MM.1S (cell line): ENCODE data around the gene AMPH.

ENCODE experiments used
- DNase-seq: peaks from one replicate; pipeline ENCODE4 v3.0.0-alpha.2; 2015
- H2AFZ ChIP-seq: fragments of 300-600 bp; sonication (generic); 2 replicates; pipeline ENCODE4 v1.6.0; 2016; ENCODE audit warnings: antibody characterized with exemption, low read length
- H3F3A ChIP-seq: fragments of 300-600 bp; sonication (generic); 2 replicates; pipeline ENCODE4 v1.6.1; 2016; ENCODE audit warnings: mild to moderate bottlenecking, antibody characterized with exemption, low read length, moderate library complexity, mixed read lengths; ENCODE audit not compliant: insufficient read depth
- H3K27ac ChIP-seq: fragments of 300-600 bp; sonication (generic); 2 replicates; pipeline ENCODE4 v1.5.1; 2016; ENCODE audit warnings: mild to moderate bottlenecking, low read length
- H3K27me3 ChIP-seq: fragments of 300-600 bp; sonication (generic); replicated peaks from 2 replicates; pipeline ENCODE4 v1.6.0; 2016; ENCODE audit warnings: low read length; ENCODE audit not compliant: insufficient read depth
- H3K36me3 ChIP-seq: fragments of 300-600 bp; sonication (generic); replicated peaks from 2 replicates; pipeline ENCODE4 v1.6.1; 2016; ENCODE audit warnings: mild to moderate bottlenecking, low read length, mixed read lengths; ENCODE audit not compliant: insufficient read depth
- H3K4me1 ChIP-seq: fragments of 300-600 bp; sonication (generic); 2 replicates; pipeline ENCODE4 v1.6.1; 2016; ENCODE audit warnings: low read length, mixed read lengths
- H3K4me2 ChIP-seq: fragments of 300-600 bp; sonication (generic); 2 replicates; pipeline ENCODE4 v1.6.0; 2016; ENCODE audit warnings: low read depth, low read length
- H3K4me3 ChIP-seq: fragments of 300-600 bp; sonication (generic); 2 replicates; pipeline ENCODE4 v1.5.1; 2016; ENCODE audit warnings: low read length, mixed read lengths
- H3K79me2 ChIP-seq: fragments of 300-600 bp; sonication (generic); 2 replicates; pipeline ENCODE4 v1.6.1; 2016; ENCODE audit warnings: mixed run types, low read length, mixed read lengths
- H3K9ac ChIP-seq: fragments of 300-600 bp; sonication (generic); 2 replicates; pipeline ENCODE4 v1.6.1; 2016; ENCODE audit warnings: low read length, mixed read lengths
- H3K9me2 ChIP-seq: fragments of 300-600 bp; sonication (generic); replicated peaks from 2 replicates; pipeline ENCODE4 v1.6.1; 2016; ENCODE audit warnings: mild to moderate bottlenecking, low read length, mixed read lengths; ENCODE audit not compliant: insufficient read depth
- H3K9me3 ChIP-seq: fragments of 300-600 bp; sonication (generic); replicated peaks from 2 replicates; pipeline ENCODE4 v1.6.1; 2016; ENCODE audit warnings: mild to moderate bottlenecking, low read length, mixed read lengths; ENCODE audit not compliant: insufficient read depth
- H4K20me1 ChIP-seq: fragments of 300-600 bp; sonication (generic); 2 replicates; pipeline ENCODE4 v1.6.1; 2016; ENCODE audit warnings: mild to moderate bottlenecking, low read length, moderate library complexity, mixed read lengths; ENCODE audit not compliant: insufficient read depth
- EZH2 ChIP-seq: fragments of 300-600 bp; sonication (generic); optimal IDR thresholded peaks from 2 replicates; pipeline ENCODE3; 2017; ENCODE audit warnings: low read depth, mild to moderate bottlenecking, antibody characterized with exemption, low read length, mixed read lengths
- EZH2phosphoT487 ChIP-seq: fragments of 300-600 bp; sonication (generic); IDR thresholded peaks from 2 replicates; pipeline ENCODE4 v1.6.1; 2018; ENCODE audit warnings: antibody characterized with exemption, low read length
- TF ChIP-seq, protein P1 (sequence below): fragments of 300-600 bp; sonication (generic); IDR thresholded peaks from 2 replicates; pipeline ENCODE4 v1.5.1; 2016; ENCODE audit warnings: antibody characterized with exemption, low read length, mixed read lengths

The AMPH gene

GRCh38 chr7:38411404-38411803 is 219.8 kb downstream of the AMPH start:
- peak; percentile 30 for DNase-seq
- H3F3A ChIP-seq, result no peaks in the 10 kb centered on the region
- no peak overlapping the region for H3K4me2 ChIP-seq
- H3K79me2 ChIP-seq, result no peaks in the 10 kb centered on the region
- no peaks in the 10 kb centered on the region for H3K9me3 ChIP-seq
- no peaks in the 10 kb centered on the region for H3K36me3 ChIP-seq
- H2AFZ ChIP-seq, result no peak overlapping the region
- H3K27ac ChIP-seq, result no peak overlapping the region
- no peaks in the 10 kb centered on the region for H3K27me3 ChIP-seq
- H3K4me3 ChIP-seq, result no peak overlapping the region
- H3K9me2 ChIP-seq, result no peaks in the 10 kb centered on the region
- peaks cover 3% of the 10 kb centered on the region for H3K4me1 ChIP-seq
- no peaks in the 10 kb centered on the region for H4K20me1 ChIP-seq
- no peak for TF ChIP-seq EZH2phosphoT487
- TF ChIP-seq, protein P1, sequence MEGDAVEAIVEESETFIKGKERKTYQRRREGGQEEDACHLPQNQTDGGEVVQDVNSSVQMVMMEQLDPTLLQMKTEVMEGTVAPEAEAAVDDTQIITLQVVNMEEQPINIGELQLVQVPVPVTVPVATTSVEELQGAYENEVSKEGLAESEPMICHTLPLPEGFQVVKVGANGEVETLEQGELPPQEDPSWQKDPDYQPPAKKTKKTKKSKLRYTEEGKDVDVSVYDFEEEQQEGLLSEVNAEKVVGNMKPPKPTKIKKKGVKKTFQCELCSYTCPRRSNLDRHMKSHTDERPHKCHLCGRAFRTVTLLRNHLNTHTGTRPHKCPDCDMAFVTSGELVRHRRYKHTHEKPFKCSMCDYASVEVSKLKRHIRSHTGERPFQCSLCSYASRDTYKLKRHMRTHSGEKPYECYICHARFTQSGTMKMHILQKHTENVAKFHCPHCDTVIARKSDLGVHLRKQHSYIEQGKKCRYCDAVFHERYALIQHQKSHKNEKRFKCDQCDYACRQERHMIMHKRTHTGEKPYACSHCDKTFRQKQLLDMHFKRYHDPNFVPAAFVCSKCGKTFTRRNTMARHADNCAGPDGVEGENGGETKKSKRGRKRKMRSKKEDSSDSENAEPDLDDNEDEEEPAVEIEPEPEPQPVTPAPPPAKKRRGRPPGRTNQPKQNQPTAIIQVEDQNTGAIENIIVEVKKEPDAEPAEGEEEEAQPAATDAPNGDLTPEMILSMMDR, result peak; percentile 31; the same call in 1 of the 2 replicates
- no peak for TF ChIP-seq EZH2
- no peak overlapping the region for H3K9ac ChIP-seq

- Histone ChIP-seq H3K4me1 (peaks cover 3% of the 10 kb centered on the region), H3K27ac (no peak overlapping the region), H2AFZ (no peak overlapping the region), H3K9me3 (no peaks in the 10 kb centered on the region), H3K4me3 (no peak overlapping the region), H4K20me1 (no peaks in the 10 kb centered on the region), H3F3A (no peaks in the 10 kb centered on the region), H3K9ac (no peak overlapping the region), H3K27me3 (no peaks in the 10 kb centered on the region), H3K4me2 (no peak overlapping the region), H3K9me2 (no peaks in the 10 kb centered on the region), H3K36me3 (no peaks in the 10 kb centered on the region), H3K79me2 (no peaks in the 10 kb centered on the region)
- TF ChIP-seq EZH2, result no peak
- no peak for TF ChIP-seq EZH2phosphoT487
- TF ChIP-seq, protein P1, result no peak
- no peak for DNase-seq
Observed at GRCh38 chr7:38410056-38410455, 221.1 kb downstream of the AMPH start.

DNA sequence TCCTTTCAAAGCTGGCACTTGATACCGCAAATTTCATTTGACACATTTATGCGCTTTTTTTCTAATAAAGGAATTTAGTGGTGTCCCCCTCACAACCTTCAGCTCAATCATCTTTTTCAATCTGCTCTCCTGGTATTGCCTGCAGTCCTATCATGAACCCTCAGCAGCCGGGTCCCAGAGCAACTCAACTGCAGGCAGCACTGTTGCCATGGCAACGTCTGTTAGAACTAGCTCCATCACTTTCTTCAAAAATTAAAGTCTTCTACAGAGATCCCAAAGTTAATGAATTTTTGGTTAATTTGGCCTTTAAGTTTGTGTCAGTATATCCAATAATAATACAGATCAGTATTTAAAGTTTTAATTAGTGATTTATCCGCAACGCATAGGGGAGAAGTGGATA is 221.6 kb downstream of the AMPH start:
- H3F3A ChIP-seq, result no peaks in the 10 kb centered on the region
- no peak overlapping the region for H3K9ac ChIP-seq
- H3K36me3 ChIP-seq, result no peaks in the 10 kb centered on the region
- TF ChIP-seq, protein P1, result no peak
- no peak for TF ChIP-seq EZH2
- no peak for TF ChIP-seq EZH2phosphoT487
- DNase-seq, result no peak
- H4K20me1 ChIP-seq, result no peaks in the 10 kb centered on the region
- H3K27ac ChIP-seq, result no peak overlapping the region
- no peaks in the 10 kb centered on the region for H3K27me3 ChIP-seq
- no peak overlapping the region for H3K4me3 ChIP-seq
- no peak overlapping the region for H3K4me2 ChIP-seq
- H3K9me2 ChIP-seq, result no peaks in the 10 kb centered on the region
- H3K9me3 ChIP-seq, result no peaks in the 10 kb centered on the region
- no peaks in the 10 kb centered on the region for H3K79me2 ChIP-seq
- H3K4me1 ChIP-seq, result peaks cover 3% of the 10 kb centered on the region
- H2AFZ ChIP-seq, result no peak overlapping the region
